SK-N-SH (cell line): ENCODE results near the gene GJB2. TPM values are rescaled to one million over a fixed set of nuclear protein-coding genes. Genes with fewer than 3 reads are reported as not detected.

Experiments
- CTCF ChIA-PET: fragments of 300-600, 350-600 bp; formaldehyde crosslinking; extraction: SDS; loops from one replicate; lab custom pipeline; 2021; lab: Yijun Ruan, JAX
- POLR2A ChIA-PET: fragments of 350-600 bp; sonication (Branson Sonifier 250); formaldehyde crosslinking; extraction: SDS; loops from one replicate; lab custom pipeline; 2020; ENCODE audit warnings: antibody characterized with exemption, inconsistent platforms; lab: Yijun Ruan, JAX
- DNase-seq: peaks from one replicate; pipeline ENCODE4 v3.0.0; 2012
- H2AFZ ChIP-seq: fragments of 200-600 bp; sonication (generic); 2 replicates; pipeline ENCODE4 v1.8.1; 2016; ENCODE audit warnings: antibody characterized with exemption, mild to moderate bottlenecking, low read depth
- H3F3A ChIP-seq: fragments of 200-600 bp; sonication (generic); replicated peaks from 2 replicates; pipeline ENCODE3; 2016; ENCODE audit warnings: antibody characterized with exemption, mild to moderate bottlenecking; ENCODE audit not compliant: insufficient read depth
- H3K27ac ChIP-seq, 2 experiments: fragments of 200-500 bp in 1 of 2; fragments of 200-600 bp in 1 of 2; sonication (Bioruptor generic) in 1 of 2; sonication (generic), shearing (Covaris generic) in 1 of 2; 2 replicates each; pipeline versions ENCODE4 v1.5.1 to v1.6.1; 2014 to 2016; ENCODE audit warnings: low read depth in 2 of 2, inconsistent platforms in 1 of 2, low read length in 1 of 2, mild to moderate bottlenecking in 1 of 2, mixed read lengths in 1 of 2
- H3K27me3 ChIP-seq: fragments of 200-600 bp; sonication (generic), shearing (Covaris generic); 2 replicates; pipeline ENCODE4 v1.6.1; 2016; ENCODE audit warnings: mixed run types; ENCODE audit not compliant: insufficient read depth
- H3K36me3 ChIP-seq, 2 experiments: fragments of 200-500 bp in 1 of 2; fragments of 200-600 bp in 1 of 2; sonication (Bioruptor generic) in 1 of 2; sonication (generic) in 1 of 2; replicated peaks in 1 of 2; 2 replicates each; pipeline versions ENCODE3 to v1.5.1; 2014 to 2016; ENCODE audit warnings: low read length in 1 of 2, mild to moderate bottlenecking in 1 of 2; ENCODE audit not compliant: insufficient read depth in 2 of 2, control insufficient read depth in 1 of 2
- H3K4me1 ChIP-seq, 2 experiments: fragments of 200-500 bp in 1 of 2; fragments of 200-600 bp in 1 of 2; sonication (Bioruptor generic) in 1 of 2; sonication (generic), shearing (Covaris generic) in 1 of 2; 2 replicates each; pipeline versions ENCODE4 v1.5.1 to v1.6.1; 2014 to 2016; ENCODE audit warnings: low read depth in 1 of 2, low read length in 1 of 2, mixed run types in 1 of 2; ENCODE audit not compliant: insufficient read depth in 2 of 2, control insufficient read depth in 1 of 2
- H3K4me2 ChIP-seq: fragments of 200-600 bp; sonication (generic), shearing (Covaris generic); 2 replicates; pipeline ENCODE4 v1.6.1; 2017; ENCODE audit warnings: mixed run types
- H3K4me3 ChIP-seq, 2 experiments: fragments of 200-500 bp in 1 of 2; fragments of 200-600 bp in 1 of 2; sonication (Bioruptor generic) in 1 of 2; sonication (generic), shearing (Covaris generic) in 1 of 2; 2 replicates each; pipeline versions ENCODE4 v1.5.1 to v1.8.1; 2014 to 2016; ENCODE audit warnings: low read depth in 2 of 2, inconsistent platforms in 1 of 2, low read length in 1 of 2, mild to moderate bottlenecking in 1 of 2, mixed read lengths in 1 of 2, moderate library complexity in 1 of 2
- H3K79me2 ChIP-seq: fragments of 200-600 bp; sonication (generic); 2 replicates; pipeline ENCODE4 v1.8.1; 2017; ENCODE audit warnings: mild to moderate bottlenecking; ENCODE audit not compliant: insufficient read depth
- H3K9ac ChIP-seq: fragments of 200-600 bp; sonication (generic); 2 replicates; pipeline ENCODE4 v1.6.1; 2017; ENCODE audit warnings: mixed run types
- H3K9me2 ChIP-seq: fragments of 200-600 bp; sonication (generic); 2 replicates; pipeline ENCODE4 v1.6.1; 2017; ENCODE audit warnings: mixed run types
- H3K9me3 ChIP-seq: fragments of 200-600 bp; sonication (generic); 2 replicates; pipeline ENCODE4 v1.6.1; 2017; ENCODE audit warnings: mixed run types, mild to moderate bottlenecking, moderate library complexity
- H4K20me1 ChIP-seq: fragments of 200-600 bp; sonication (generic); 2 replicates; pipeline ENCODE4 v1.6.1; 2017; ENCODE audit warnings: mild to moderate bottlenecking, mixed run types; ENCODE audit not compliant: insufficient read depth
- EP300 ChIP-seq, 2 experiments: IDR thresholded peaks; 2 replicates each; pipeline versions ENCODE4 v1.4.0 to v1.6.1; 2012; ENCODE audit warnings: borderline replicate concordance in 1 of 2, low read depth in 1 of 2, low read length in 1 of 2
- EZH2phosphoT487 ChIP-seq: fragments of 200-600 bp; sonication (generic); IDR thresholded peaks from 2 replicates; pipeline ENCODE4 v1.6.1; 2017; ENCODE audit warnings: low read depth, mixed run types, mild to moderate bottlenecking, antibody characterized with exemption, moderate library complexity, borderline replicate concordance
- FOXJ3 ChIP-seq: sonication (generic); formaldehyde crosslinking; IDR thresholded peaks from 2 replicates; pipeline ENCODE4 v1.5.1; 2020; ENCODE audit warnings: mild to moderate bottlenecking, missing genetic modification reagents
- FOXM1 ChIP-seq: IDR thresholded peaks from 2 replicates; pipeline ENCODE4 v1.4.0; 2012; ENCODE audit warnings: low read depth, mild to moderate bottlenecking
- NRF1 ChIP-seq: IDR thresholded peaks from 2 replicates; pipeline ENCODE4 v1.6.1; 2012; ENCODE audit warnings: low read depth, mild to moderate bottlenecking, low read length
- PBX3 ChIP-seq: IDR thresholded peaks from 2 replicates; pipeline ENCODE4; 2012
- POLR2AphosphoS5 ChIP-seq: IDR thresholded peaks from 2 replicates; pipeline ENCODE4 v1.6.1; 2012; ENCODE audit warnings: low read depth, low read length
- REST ChIP-seq: IDR thresholded peaks from 2 replicates; pipeline ENCODE4 v1.6.1; 2012; ENCODE audit warnings: mild to moderate bottlenecking, low read depth, low read length, moderate library complexity
- RFX5 ChIP-seq: IDR thresholded peaks from 2 replicates; pipeline ENCODE4 v1.6.1; 2012; ENCODE audit warnings: mild to moderate bottlenecking, improper control_type of control experiment, low read length
- RXRA ChIP-seq: IDR thresholded peaks from 2 replicates; pipeline ENCODE4 v1.4.0; 2012; ENCODE audit warnings: low read depth, mild to moderate bottlenecking, borderline replicate concordance
- TCF12 ChIP-seq: IDR thresholded peaks from 2 replicates; pipeline ENCODE4 v1.4.0; 2012
- TEAD4 ChIP-seq: IDR thresholded peaks from 2 replicates; pipeline ENCODE4 v1.4.0; 2012; ENCODE audit warnings: mild to moderate bottlenecking, borderline replicate concordance; ENCODE audit not compliant: insufficient read depth
- USF1 ChIP-seq: IDR thresholded peaks from 2 replicates; pipeline ENCODE4 v1.4.0; 2012; ENCODE audit warnings: low read depth, borderline replicate concordance
- WGBS: methylation state at CpG from one replicate; pipeline ENCODE4 v1.1.6; 2017; ENCODE audit warnings: low lambda C conversion rate; 5-methylcytosine and 5-hydroxymethylcytosine counted together
- polyA plus RNA-seq, 3 experiments: library from polyadenylated mRNA; depleted of rRNA; stranded (reverse); fragments of >200 nt; gene quantifications; 2 replicates each; pipeline ENCODE4 v1.2.3, GENCODE V29; 2012

GJB2 gene
- polyA plus RNA-seq, 1 of the 3 experiments (the other 2 are of a cell fraction) = not detected

- peak within 1 kb of the TSS; percentile 55 for H3K4me2 ChIP-seq
- no peaks in the 10 kb centered on the region for H3K9me2 ChIP-seq
- H3K79me2 ChIP-seq = no peaks in the 10 kb centered on the region
- H3K4me1 ChIP-seq = no peaks in the 10 kb centered on the region
- no peak within 1 kb of the TSS for H2AFZ ChIP-seq
- ChIA-PET CTCF (no interaction called here), POLR2A (no interaction called here)
- 11% methylated on average over 9 of the region's 85 CpGs for WGBS
- no peak within 1 kb of the TSS for H3K27ac ChIP-seq
- H3F3A ChIP-seq = no peaks in the 10 kb centered on the region
- no peak within 1 kb of the TSS for H3K4me3 ChIP-seq
- TF ChIP-seq TCF12 (no peak), EZH2phosphoT487 (0 out of 2 replicates have a peak, but pooled peaks have one; percentile 75)
- H3K36me3 ChIP-seq = no peaks in the 10 kb centered on the region
- H4K20me1 ChIP-seq = no peaks in the 10 kb centered on the region
- H3K9ac ChIP-seq = no peak within 1 kb of the TSS
- H3K27me3 ChIP-seq = peaks cover 71% of the 10 kb centered on the region
- peak; percentile 32 for DNase-seq
- H3K9me3 ChIP-seq = no peaks in the 10 kb centered on the region
Observed at GRCh38 chr13:20231839-20232555, 39.3 kb upstream of the GJB2 start, which contains the start of gene GJB6. Gene GJB6, minus strand, starts transcription at chr13:20232319. Its CDS starts 8,839 bp downstream, at chr13:20223480.

- CTCF ChIA-PET = interaction anchor here (1.2 kb wide), 1 partner anchor 34 kb away, joined by 8 read pairs; no protein-coding TSS in a partner anchor
Observed at GRCh38 chr13:20230913-20231838, 38.4 kb upstream of the GJB2 start.

GRCh38 chr13:20227730-20228129 is 35.0 kb upstream of the GJB2 start:
- Histone ChIP-seq H3K27ac (no peak overlapping the region), H3K4me1 (no peaks in the 10 kb centered on the region), H3K36me3 (no peaks in the 10 kb centered on the region), H3K4me2 (no peak overlapping the region), H3F3A (no peaks in the 10 kb centered on the region), H2AFZ (no peak overlapping the region), H4K20me1 (no peaks in the 10 kb centered on the region), H3K4me3 (no peak overlapping the region), H3K9ac (no peak overlapping the region), H3K79me2 (no peaks in the 10 kb centered on the region), H3K9me3 (no peaks in the 10 kb centered on the region), H3K9me2 (no peaks in the 10 kb centered on the region), H3K27me3 (peaks cover 86% of the 10 kb centered on the region)
- ChIA-PET CTCF (interaction anchor here (1.8 kb wide), 1 partner anchor 30 kb away, joined by 4 read pairs; no protein-coding TSS in a partner anchor), POLR2A (no interaction called here)
- DNase-seq = no peak
- WGBS = 20% methylated on average over 6 of the region's 6 CpGs
- no peak for TF ChIP-seq PBX3
- no peak for TF ChIP-seq TCF12
- no peak for TF ChIP-seq USF1
- TF ChIP-seq EP300 (IDR thresholded peaks at IDR 0.05; ENCODE audit: borderline replicate concordance in 1 of 2, low read depth in 1 of 2, low read length in 1 of 2) = no peak
- no peak for TF ChIP-seq TEAD4
- no peak for TF ChIP-seq FOXJ3 (CRISPR knock-in tag)
- no peak for TF ChIP-seq EZH2phosphoT487
- TF ChIP-seq RXRA = no peak
- TF ChIP-seq POLR2AphosphoS5 = no peak
- no peak for TF ChIP-seq NRF1
- TF ChIP-seq REST = no peak
- no peak for TF ChIP-seq FOXM1

More at GRCh38 chr13:20230913-20231838, 38.4 kb upstream of the GJB2 start:
- TF ChIP-seq TCF12 (no peak), FOXM1 (no peak), RFX5 (no peak)
- 11% methylated on average over 28 of the region's 30 CpGs for WGBS
- no peak overlapping the region for H3K9ac ChIP-seq
- no peaks in the 10 kb centered on the region for H3K9me2 ChIP-seq
- H3F3A ChIP-seq = no peaks in the 10 kb centered on the region
- peak overlapping the region; percentile 55 for H3K4me2 ChIP-seq
- no peaks in the 10 kb centered on the region for H3K4me1 ChIP-seq
- no peaks in the 10 kb centered on the region for H4K20me1 ChIP-seq
- H3K9me3 ChIP-seq = no peaks in the 10 kb centered on the region
- H2AFZ ChIP-seq = no peak overlapping the region
- POLR2A ChIA-PET = no interaction called here
- peaks cover 78% of the 10 kb centered on the region for H3K27me3 ChIP-seq
- no peak overlapping the region for H3K4me3 ChIP-seq
- no peaks in the 10 kb centered on the region for H3K79me2 ChIP-seq
- no peak for DNase-seq
- no peaks in the 10 kb centered on the region for H3K36me3 ChIP-seq
- no peak overlapping the region for H3K27ac ChIP-seq
